GM12878 (cell line): ENCODE results near the gene MUTYH.

ENCODE experiments used
- ATF3 ChIP-seq: IDR thresholded peaks from 2 replicates; pipeline ENCODE4 v1.6.1; 2011; ENCODE audit warnings: low read depth, mild to moderate bottlenecking, low read length, moderate library complexity, borderline replicate concordance; ENCODE audit errors: extremely low read depth
- SIN3A ChIP-seq: IDR thresholded peaks from 2 replicates; pipeline ENCODE4 v1.6.1; 2012; ENCODE audit warnings: low read depth, low read length, improper control_type of control experiment
- TF ChIP-seq, protein P1 (sequence below), 3 experiments: IDR thresholded peaks in 2 of 3; conservative IDR thresholded peaks in 1 of 3; 2 replicates each; pipeline ENCODE4 v1.5.1; 2011; ENCODE audit warnings: low read depth in 3 of 3, low read length in 3 of 3, mild to moderate bottlenecking in 3 of 3, control low read depth in 2 of 3, moderate library complexity in 2 of 3, inconsistent platforms in 1 of 3, mixed read lengths in 1 of 3; ENCODE audit not compliant: control insufficient read depth in 2 of 3, insufficient read depth in 1 of 3; ENCODE audit errors: extremely low read depth in 1 of 3

GRCh38 chr1:45304311-45305081 lies 35.7 kb downstream of the MUTYH start:
- TF ChIP-seq SIN3A (no peak), ATF3 (no peak)
- TF ChIP-seq, protein P1, sequence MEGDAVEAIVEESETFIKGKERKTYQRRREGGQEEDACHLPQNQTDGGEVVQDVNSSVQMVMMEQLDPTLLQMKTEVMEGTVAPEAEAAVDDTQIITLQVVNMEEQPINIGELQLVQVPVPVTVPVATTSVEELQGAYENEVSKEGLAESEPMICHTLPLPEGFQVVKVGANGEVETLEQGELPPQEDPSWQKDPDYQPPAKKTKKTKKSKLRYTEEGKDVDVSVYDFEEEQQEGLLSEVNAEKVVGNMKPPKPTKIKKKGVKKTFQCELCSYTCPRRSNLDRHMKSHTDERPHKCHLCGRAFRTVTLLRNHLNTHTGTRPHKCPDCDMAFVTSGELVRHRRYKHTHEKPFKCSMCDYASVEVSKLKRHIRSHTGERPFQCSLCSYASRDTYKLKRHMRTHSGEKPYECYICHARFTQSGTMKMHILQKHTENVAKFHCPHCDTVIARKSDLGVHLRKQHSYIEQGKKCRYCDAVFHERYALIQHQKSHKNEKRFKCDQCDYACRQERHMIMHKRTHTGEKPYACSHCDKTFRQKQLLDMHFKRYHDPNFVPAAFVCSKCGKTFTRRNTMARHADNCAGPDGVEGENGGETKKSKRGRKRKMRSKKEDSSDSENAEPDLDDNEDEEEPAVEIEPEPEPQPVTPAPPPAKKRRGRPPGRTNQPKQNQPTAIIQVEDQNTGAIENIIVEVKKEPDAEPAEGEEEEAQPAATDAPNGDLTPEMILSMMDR (IDR thresholded peaks at IDR 0.05 in 2 of 3, conservative IDR thresholded peaks at IDR 0.05 in 1 of 3; ENCODE audit: control insufficient read depth in 2 of 3, extremely low read depth in 1 of 3, insufficient read depth in 1 of 3, low read depth in 3 of 3, low read length in 3 of 3), result no peak
